Measurements from ENCODE around the gene NPAS2.

Gene NPAS2

DNA sequence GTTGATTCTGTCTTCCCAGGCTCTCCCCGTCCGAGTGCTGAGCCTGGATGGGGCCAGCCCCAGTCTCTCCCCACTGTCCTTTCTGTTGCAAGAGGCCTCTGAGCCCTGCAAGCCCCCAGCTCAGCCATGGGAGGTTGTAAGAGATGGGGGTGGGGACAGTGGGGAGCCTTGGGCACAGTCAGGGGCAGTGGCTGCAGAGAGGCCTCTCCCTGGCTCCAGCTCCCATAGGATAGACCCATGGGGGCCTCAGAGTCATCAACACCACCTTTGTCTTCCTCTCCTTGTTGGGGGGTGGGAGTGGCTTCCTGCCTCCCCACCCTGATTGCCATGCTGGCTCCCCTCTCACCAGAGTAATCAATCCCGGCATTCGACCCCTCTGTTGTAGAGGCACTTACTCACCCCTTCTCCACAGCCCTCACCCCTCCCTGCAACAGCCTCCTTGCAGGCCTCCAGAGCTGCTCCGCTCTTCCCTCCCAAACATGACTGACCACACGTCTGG is 37.5 kb upstream of the NPAS2 start:
- Histone ChIP-seq H3K27ac (ENCODE audit: low read depth, low read length) (no peak overlapping the region), H3K9me3 (ENCODE audit: control insufficient read depth in 5 of 5, low read length in 5 of 5) (no peaks in the 10 kb centered on the region), H3K4me3 (ENCODE audit: low read depth in 1 of 5, low read length in 5 of 5) (no peak overlapping the region), H3K36me3 (ENCODE audit: control insufficient read depth in 5 of 5, insufficient read depth in 5 of 5, low read length in 5 of 5) (no peaks in the 10 kb centered on the region), H3K27me3 (ENCODE audit: control insufficient read depth in 5 of 5, insufficient read depth in 4 of 5, low read length in 5 of 5) (peaks cover 0 to 2% (median 0%) of the 10 kb centered on the region in 5 donors), H3K9ac (ENCODE audit: low read length in 5 of 5) (no peak overlapping the region), H3K4me1 (ENCODE audit: control insufficient read depth in 5 of 5, insufficient read depth in 5 of 5, low read length in 5 of 5) (peaks cover 0 to 17% (median 3%) of the 10 kb centered on the region in 5 donors)

DNA sequence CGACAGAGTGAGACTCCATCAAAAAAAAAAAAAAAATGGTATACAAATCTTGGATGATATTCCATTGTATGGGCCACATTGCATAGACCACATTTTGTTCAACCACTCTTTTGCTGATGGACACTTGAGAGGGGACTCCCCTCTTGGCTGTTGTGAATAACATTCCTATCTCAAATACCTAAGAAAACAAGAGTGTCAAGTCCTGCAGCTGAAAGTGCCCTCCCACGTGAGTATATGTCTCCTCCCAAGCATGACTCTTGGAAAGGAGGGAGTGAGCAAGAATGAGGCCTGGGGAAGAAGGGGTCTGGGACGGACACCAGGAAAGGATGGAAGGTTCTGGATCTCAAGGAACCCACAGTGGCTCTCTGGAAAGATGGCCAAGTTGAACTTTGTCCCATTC is 36.0 kb upstream of the NPAS2 start:
- H3K4me3 ChIP-seq (ENCODE audit: low read depth in 1 of 5, low read length in 5 of 5): no peak overlapping the region
- H3K4me1 ChIP-seq (ENCODE audit: control insufficient read depth in 5 of 5, insufficient read depth in 5 of 5, low read length in 5 of 5): peaks cover 0 to 17% (median 3%) of the 10 kb centered on the region in 5 donors
- peaks cover 0 to 2% (median 0%) of the 10 kb centered on the region in 5 donors for H3K27me3 ChIP-seq (ENCODE audit: control insufficient read depth in 5 of 5, insufficient read depth in 4 of 5, low read length in 5 of 5)
- no peaks in the 10 kb centered on the region for H3K36me3 ChIP-seq (ENCODE audit: control insufficient read depth in 5 of 5, insufficient read depth in 5 of 5, low read length in 5 of 5)
- no peak overlapping the region for H3K27ac ChIP-seq (ENCODE audit: low read depth, low read length)
- H3K9me3 ChIP-seq (ENCODE audit: control insufficient read depth in 5 of 5, low read length in 5 of 5): no peaks in the 10 kb centered on the region
- H3K9ac ChIP-seq (ENCODE audit: low read length in 5 of 5): no peak overlapping the region

DNA sequence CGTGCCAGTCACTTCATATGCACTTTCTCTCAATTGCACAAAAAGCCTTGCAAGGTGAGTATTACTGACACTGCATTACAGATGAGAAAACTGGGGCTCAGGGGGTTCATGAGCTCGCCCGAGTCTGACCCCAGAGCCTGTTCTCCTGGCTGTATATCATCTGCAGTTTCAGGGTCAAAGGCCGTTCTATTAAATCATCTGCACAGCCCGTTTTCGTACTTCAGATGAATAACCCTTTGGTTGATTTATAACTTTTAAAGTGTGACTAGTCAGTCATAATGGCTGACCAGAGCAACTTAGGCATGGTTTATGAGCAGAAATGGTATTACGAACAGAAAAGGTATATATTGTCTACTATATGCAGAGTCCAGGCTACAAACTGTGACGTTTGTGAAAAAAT is 35.3 kb upstream of the NPAS2 start:
- Histone ChIP-seq H3K27ac (ENCODE audit: low read depth, low read length) (no peak overlapping the region), H3K4me3 (ENCODE audit: low read depth in 1 of 5, low read length in 5 of 5) (no peak overlapping the region)

DNA sequence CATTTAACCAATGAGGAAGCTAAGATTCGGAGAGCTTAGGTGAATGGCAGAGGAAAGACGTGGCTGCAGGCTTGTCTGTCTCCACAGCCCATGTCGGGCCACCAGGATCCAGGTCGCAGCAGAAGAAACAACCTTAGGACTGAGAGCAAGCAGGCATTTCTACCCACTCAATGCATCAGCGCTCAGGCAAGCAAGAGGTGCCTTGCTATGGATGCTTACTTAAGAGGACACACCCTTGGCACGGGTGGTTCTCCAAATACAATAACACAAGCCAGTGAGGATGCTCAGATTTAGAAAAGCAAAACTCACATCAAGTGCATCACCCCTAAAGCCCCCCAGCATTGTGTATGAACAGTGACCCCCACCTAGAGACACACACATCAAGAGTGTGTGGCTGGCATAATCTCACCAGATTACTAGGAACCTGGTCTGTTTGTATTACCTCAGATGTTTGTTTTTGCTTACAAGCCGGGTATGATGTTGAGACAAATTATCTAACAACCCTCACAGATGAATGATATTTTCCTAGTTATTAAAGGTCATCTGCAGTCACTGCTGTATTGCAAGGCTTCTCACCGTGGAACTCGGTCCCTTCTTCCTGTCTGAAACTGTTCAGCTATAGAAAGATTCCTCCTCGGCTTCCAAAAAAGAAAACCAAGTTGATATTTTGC is 34.2 kb upstream of the NPAS2 start:
- no peak overlapping the region for H3K27ac ChIP-seq (ENCODE audit: low read depth, low read length)
- H3K9ac ChIP-seq (ENCODE audit: low read length in 5 of 5): no peak overlapping the region
- no peaks in the 10 kb centered on the region for H3K27me3 ChIP-seq (ENCODE audit: control insufficient read depth in 5 of 5, insufficient read depth in 4 of 5, low read length in 5 of 5)
- no peaks in the 10 kb centered on the region for H3K36me3 ChIP-seq (ENCODE audit: control insufficient read depth in 5 of 5, insufficient read depth in 5 of 5, low read length in 5 of 5)
- H3K4me1 ChIP-seq (ENCODE audit: control insufficient read depth in 5 of 5, insufficient read depth in 5 of 5, low read length in 5 of 5): peaks cover 0 to 12% (median 0%) of the 10 kb centered on the region in 5 donors
- no peak overlapping the region for H3K4me3 ChIP-seq (ENCODE audit: low read depth in 1 of 5, low read length in 5 of 5)
- H3K9me3 ChIP-seq (ENCODE audit: control insufficient read depth in 5 of 5, low read length in 5 of 5): no peaks in the 10 kb centered on the region

More for the DNA sequence above, 35.3 kb upstream of the NPAS2 start:
- peaks cover 0 to 17% (median 2%) of the 10 kb centered on the region in 5 donors for H3K4me1 ChIP-seq (ENCODE audit: control insufficient read depth in 5 of 5, insufficient read depth in 5 of 5, low read length in 5 of 5)
- H3K9ac ChIP-seq (ENCODE audit: low read length in 5 of 5): no peak overlapping the region
- H3K36me3 ChIP-seq (ENCODE audit: control insufficient read depth in 5 of 5, insufficient read depth in 5 of 5, low read length in 5 of 5): no peaks in the 10 kb centered on the region
- H3K27me3 ChIP-seq (ENCODE audit: control insufficient read depth in 5 of 5, insufficient read depth in 4 of 5, low read length in 5 of 5): no peaks in the 10 kb centered on the region
- H3K9me3 ChIP-seq (ENCODE audit: control insufficient read depth in 5 of 5, low read length in 5 of 5): no peaks in the 10 kb centered on the region

DNA sequence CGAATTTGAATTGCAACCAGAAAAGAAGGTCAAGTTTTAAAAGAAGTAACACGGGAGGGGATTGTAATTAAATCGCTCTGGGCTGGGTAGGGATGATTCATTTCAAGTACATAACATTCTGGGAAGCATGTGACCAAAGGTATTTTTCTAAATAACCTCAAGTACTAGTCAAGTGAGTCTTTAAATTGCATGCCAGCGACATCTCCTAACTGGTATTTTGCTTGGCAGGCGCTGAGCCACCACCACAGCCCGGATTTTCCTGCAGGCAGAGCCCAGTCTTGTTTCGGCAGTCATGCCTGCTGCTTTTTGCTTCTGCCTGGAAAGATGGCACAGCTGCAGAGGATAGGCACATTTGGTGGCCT is 33.7 kb upstream of the NPAS2 start:
- no peaks in the 10 kb centered on the region for H3K9me3 ChIP-seq (ENCODE audit: control insufficient read depth in 5 of 5, low read length in 5 of 5)
- H3K4me3 ChIP-seq (ENCODE audit: low read depth in 1 of 5, low read length in 5 of 5): no peak overlapping the region
- H3K9ac ChIP-seq (ENCODE audit: low read length in 5 of 5): no peak overlapping the region
- H3K36me3 ChIP-seq (ENCODE audit: control insufficient read depth in 5 of 5, insufficient read depth in 5 of 5, low read length in 5 of 5): no peaks in the 10 kb centered on the region
- H3K4me1 ChIP-seq (ENCODE audit: control insufficient read depth in 5 of 5, insufficient read depth in 5 of 5, low read length in 5 of 5): peaks cover 0 to 11% (median 0%) of the 10 kb centered on the region in 5 donors
- no peak overlapping the region for H3K27ac ChIP-seq (ENCODE audit: low read depth, low read length)
- no peaks in the 10 kb centered on the region for H3K27me3 ChIP-seq (ENCODE audit: control insufficient read depth in 5 of 5, insufficient read depth in 4 of 5, low read length in 5 of 5)

DNA sequence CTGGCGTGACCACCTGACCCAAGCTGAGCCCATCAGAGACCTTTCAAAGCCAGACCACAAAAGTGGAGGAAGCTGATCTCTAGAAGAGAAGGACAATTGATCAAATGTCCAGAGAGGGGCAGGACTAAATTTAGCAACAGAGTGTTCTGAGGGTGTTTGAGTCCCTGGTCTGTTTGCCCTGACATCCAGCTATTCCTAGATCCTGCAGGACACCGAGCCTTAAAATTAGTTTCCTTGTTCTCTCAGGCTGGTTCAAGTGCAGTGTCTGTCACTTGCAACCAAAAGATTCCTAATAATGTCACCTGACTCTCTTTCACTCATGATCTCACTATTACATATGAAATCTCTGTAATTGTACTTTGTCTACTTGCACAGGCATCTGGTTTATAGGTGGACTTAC is 33.0 kb upstream of the NPAS2 start:
- no peaks in the 10 kb centered on the region for H3K36me3 ChIP-seq (ENCODE audit: control insufficient read depth in 5 of 5, insufficient read depth in 5 of 5, low read length in 5 of 5)
- H3K4me3 ChIP-seq (ENCODE audit: low read depth in 1 of 5, low read length in 5 of 5): no peak overlapping the region
- H3K4me1 ChIP-seq (ENCODE audit: control insufficient read depth in 5 of 5, insufficient read depth in 5 of 5, low read length in 5 of 5): peaks cover 0 to 3% (median 0%) of the 10 kb centered on the region in 5 donors
- no peak overlapping the region for H3K27ac ChIP-seq (ENCODE audit: low read depth, low read length)
- peaks cover 0 to 2% (median 0%) of the 10 kb centered on the region in 5 donors for H3K9me3 ChIP-seq (ENCODE audit: control insufficient read depth in 5 of 5, low read length in 5 of 5)
- H3K9ac ChIP-seq (ENCODE audit: low read length in 5 of 5): no peak overlapping the region
- peaks cover 0 to 2% (median 0%) of the 10 kb centered on the region in 5 donors for H3K27me3 ChIP-seq (ENCODE audit: control insufficient read depth in 5 of 5, insufficient read depth in 4 of 5, low read length in 5 of 5)

DNA sequence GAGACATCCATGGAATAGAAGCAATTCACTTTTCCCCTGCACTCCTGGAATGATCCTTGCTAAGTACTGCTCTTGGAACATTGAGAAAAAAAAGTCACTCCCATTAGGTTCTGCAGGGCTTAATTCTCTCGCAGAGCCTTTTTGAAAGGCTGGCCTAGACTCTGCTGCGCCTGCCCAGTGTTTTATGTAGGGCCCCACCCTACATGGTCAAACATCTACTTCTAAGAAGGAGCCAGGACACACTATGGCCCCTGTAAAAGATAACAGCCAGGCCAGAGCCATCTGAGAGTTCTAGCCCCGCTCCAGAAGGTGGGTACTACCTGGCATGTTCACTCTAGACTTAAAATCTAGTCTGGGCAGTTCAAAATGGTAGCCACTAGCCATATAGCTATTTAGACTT is 30.6 kb upstream of the NPAS2 start:
- Histone ChIP-seq H3K4me3 (ENCODE audit: low read depth in 1 of 5, low read length in 5 of 5) (no peak overlapping the region), H3K4me1 (ENCODE audit: control insufficient read depth in 5 of 5, insufficient read depth in 5 of 5, low read length in 5 of 5) (no peaks in the 10 kb centered on the region), H3K9ac (ENCODE audit: low read length in 5 of 5) (no peak overlapping the region), H3K36me3 (ENCODE audit: control insufficient read depth in 5 of 5, insufficient read depth in 5 of 5, low read length in 5 of 5) (no peaks in the 10 kb centered on the region), H3K27ac (ENCODE audit: low read depth, low read length) (no peak overlapping the region), H3K27me3 (ENCODE audit: control insufficient read depth in 5 of 5, insufficient read depth in 4 of 5, low read length in 5 of 5) (peaks cover 0 to 2% (median 0%) of the 10 kb centered on the region in 5 donors), H3K9me3 (ENCODE audit: control insufficient read depth in 5 of 5, low read length in 5 of 5) (peaks cover 0 to 2% (median 0%) of the 10 kb centered on the region in 5 donors)

DNA sequence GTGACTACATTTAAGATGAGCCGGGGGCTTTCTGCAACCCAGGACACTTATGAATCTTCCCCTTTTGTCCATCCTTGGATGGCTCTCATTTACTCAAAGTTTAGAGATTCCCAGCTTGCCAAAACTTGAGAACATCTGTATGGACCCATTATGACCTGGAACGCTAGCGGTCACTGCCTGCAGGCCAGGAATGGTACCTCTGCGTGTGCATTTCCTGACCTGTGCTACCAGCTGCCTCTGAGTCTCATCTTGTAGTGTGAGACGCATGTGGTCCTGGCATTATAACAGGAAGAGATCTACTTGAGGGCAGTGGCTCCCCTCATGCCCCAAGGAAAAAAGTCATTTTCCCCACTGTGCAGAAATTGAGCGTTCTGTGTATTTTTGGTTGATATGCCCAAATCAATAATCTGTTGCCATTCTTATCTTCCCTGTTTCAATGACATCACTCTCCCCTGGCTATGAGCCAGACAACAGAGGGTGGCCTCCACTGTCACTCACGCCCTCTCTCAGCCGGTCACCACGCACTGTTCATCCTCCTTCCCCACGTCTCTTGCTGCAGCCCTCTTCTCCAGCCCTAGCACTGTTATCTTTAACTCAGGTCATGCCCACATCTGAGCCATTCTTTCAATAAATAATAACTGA is 28.5 kb upstream of the NPAS2 start:
- Histone ChIP-seq H3K27ac (ENCODE audit: low read depth, low read length) (no peak overlapping the region), H3K27me3 (ENCODE audit: control insufficient read depth in 5 of 5, insufficient read depth in 4 of 5, low read length in 5 of 5) (peaks cover 0 to 2% (median 0%) of the 10 kb centered on the region in 5 donors), H3K4me3 (ENCODE audit: low read depth in 1 of 5, low read length in 5 of 5) (no peak overlapping the region), H3K9me3 (ENCODE audit: control insufficient read depth in 5 of 5, low read length in 5 of 5) (peaks cover 0 to 2% (median 0%) of the 10 kb centered on the region in 5 donors), H3K9ac (ENCODE audit: low read length in 5 of 5) (no peak overlapping the region), H3K4me1 (ENCODE audit: control insufficient read depth in 5 of 5, insufficient read depth in 5 of 5, low read length in 5 of 5) (no peaks in the 10 kb centered on the region), H3K36me3 (ENCODE audit: control insufficient read depth in 5 of 5, insufficient read depth in 5 of 5, low read length in 5 of 5) (no peaks in the 10 kb centered on the region)

DNA sequence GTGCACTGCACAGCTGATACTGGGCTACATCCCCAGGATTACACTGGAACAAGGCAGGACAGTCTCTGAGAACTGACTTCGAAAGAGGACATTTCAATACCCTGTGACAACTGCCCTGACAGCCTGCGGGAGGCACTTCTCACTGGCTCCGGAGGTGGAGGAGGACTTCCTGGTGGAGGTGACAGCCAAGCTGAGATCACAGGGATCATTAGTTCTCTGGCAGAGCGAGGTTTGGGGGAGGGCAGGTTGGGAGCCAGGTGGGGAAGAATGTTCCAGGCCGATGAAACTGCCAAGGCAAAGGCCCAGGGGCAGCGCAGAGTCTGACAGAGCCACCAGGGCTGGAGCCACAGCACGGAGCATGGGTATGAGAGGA is 28.0 kb upstream of the NPAS2 start:
- peaks cover 0 to 2% (median 0%) of the 10 kb centered on the region in 5 donors for H3K27me3 ChIP-seq (ENCODE audit: control insufficient read depth in 5 of 5, insufficient read depth in 4 of 5, low read length in 5 of 5)
- H3K4me1 ChIP-seq (ENCODE audit: control insufficient read depth in 5 of 5, insufficient read depth in 5 of 5, low read length in 5 of 5): no peaks in the 10 kb centered on the region
- no peak overlapping the region for H3K27ac ChIP-seq (ENCODE audit: low read depth, low read length)
- no peaks in the 10 kb centered on the region for H3K36me3 ChIP-seq (ENCODE audit: control insufficient read depth in 5 of 5, insufficient read depth in 5 of 5, low read length in 5 of 5)
- no peak overlapping the region for H3K4me3 ChIP-seq (ENCODE audit: low read depth in 1 of 5, low read length in 5 of 5)
- peaks cover 0 to 2% (median 0%) of the 10 kb centered on the region in 5 donors for H3K9me3 ChIP-seq (ENCODE audit: control insufficient read depth in 5 of 5, low read length in 5 of 5)
- H3K9ac ChIP-seq (ENCODE audit: low read length in 5 of 5): no peak overlapping the region

DNA sequence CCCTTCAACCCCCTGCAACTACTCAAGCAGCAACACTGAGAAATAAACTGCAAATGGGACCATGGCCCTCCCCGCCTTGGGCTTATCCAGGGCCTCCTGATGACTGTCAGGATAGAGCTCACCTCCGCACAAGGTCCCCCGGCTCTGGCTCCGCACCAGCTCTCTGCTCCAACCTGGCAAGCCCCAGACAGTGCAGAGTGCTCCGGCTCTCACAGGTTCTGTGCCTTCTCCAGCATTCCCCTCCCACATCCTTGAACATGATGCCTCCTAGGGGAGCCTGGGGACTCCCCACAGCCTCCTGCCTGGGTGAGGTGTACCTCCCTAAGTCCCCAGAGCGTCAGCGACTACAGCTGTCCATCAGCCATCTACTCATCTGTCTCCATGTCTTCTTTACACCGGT is 26.7 kb upstream of the NPAS2 start:
- H3K27ac ChIP-seq (ENCODE audit: low read depth, low read length): no peak overlapping the region
- peaks cover 0 to 2% (median 0%) of the 10 kb centered on the region in 5 donors for H3K27me3 ChIP-seq (ENCODE audit: control insufficient read depth in 5 of 5, insufficient read depth in 4 of 5, low read length in 5 of 5)
- no peaks in the 10 kb centered on the region for H3K4me1 ChIP-seq (ENCODE audit: control insufficient read depth in 5 of 5, insufficient read depth in 5 of 5, low read length in 5 of 5)
- H3K36me3 ChIP-seq (ENCODE audit: control insufficient read depth in 5 of 5, insufficient read depth in 5 of 5, low read length in 5 of 5): no peaks in the 10 kb centered on the region
- H3K4me3 ChIP-seq (ENCODE audit: low read depth in 1 of 5, low read length in 5 of 5): no peak overlapping the region
- H3K9ac ChIP-seq (ENCODE audit: low read length in 5 of 5): no peak overlapping the region
- H3K9me3 ChIP-seq (ENCODE audit: control insufficient read depth in 5 of 5, low read length in 5 of 5): peaks cover 0 to 2% (median 0%) of the 10 kb centered on the region in 5 donors

Measured in subcutaneous abdominal adipose tissue (tissue), 5 donors.